ENCODE measurements around the gene FRK.
"Not testable (repeated sequence)": the region's sequence is repeated elsewhere in the genome, so short reads cannot be mapped to it uniquely, and the experiment has no call there.

Gene FRK

DNA sequence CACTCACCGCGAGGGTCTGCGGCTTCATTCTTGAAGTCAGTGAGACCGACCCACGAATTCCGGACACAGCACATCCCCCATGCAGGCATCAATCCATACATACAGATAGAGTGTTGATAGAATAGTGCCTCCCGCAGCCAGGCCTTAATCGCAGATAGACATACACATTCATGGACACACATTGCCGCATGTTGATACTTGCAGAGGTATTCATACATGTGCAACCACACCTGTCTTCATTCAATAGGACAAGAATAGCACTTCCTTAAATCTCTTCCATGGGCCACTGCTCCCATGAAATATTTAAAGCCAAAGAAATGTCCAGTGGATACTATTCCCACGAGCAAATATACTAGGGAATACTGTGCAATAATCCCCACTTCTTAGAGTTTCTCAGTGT, 170.5 kb downstream of the FRK start:
- DNase-seq (ENCODE audit: low read depth in 2 of 2) = no peak

GRCh38 chr6:115888687-115889470, 171.8 kb downstream of the FRK start:
- DNase-seq (ENCODE audit: low read depth in 2 of 2) = not testable (repeated sequence)

DNA sequence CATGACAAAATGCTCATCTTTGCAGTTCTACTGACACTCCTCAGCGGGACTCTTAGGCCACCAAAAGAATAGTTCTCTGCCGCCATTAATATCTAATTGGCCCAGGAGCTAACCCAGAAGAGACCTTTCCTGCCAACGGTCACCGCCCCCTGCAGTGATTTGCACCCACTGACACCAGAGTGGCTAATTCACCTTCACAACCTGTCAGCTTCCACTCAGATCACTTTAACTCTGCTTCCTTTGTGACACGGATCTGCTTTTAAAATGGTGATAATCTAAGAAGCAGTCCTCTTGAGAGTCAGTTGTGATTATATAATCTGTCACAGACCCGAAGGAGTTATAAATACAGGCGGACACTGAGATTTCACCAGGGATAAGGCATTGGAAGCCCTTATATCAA, 172.8 kb downstream of the FRK start:
- DNase-seq (ENCODE audit: low read depth in 2 of 2) = no peak

DNA sequence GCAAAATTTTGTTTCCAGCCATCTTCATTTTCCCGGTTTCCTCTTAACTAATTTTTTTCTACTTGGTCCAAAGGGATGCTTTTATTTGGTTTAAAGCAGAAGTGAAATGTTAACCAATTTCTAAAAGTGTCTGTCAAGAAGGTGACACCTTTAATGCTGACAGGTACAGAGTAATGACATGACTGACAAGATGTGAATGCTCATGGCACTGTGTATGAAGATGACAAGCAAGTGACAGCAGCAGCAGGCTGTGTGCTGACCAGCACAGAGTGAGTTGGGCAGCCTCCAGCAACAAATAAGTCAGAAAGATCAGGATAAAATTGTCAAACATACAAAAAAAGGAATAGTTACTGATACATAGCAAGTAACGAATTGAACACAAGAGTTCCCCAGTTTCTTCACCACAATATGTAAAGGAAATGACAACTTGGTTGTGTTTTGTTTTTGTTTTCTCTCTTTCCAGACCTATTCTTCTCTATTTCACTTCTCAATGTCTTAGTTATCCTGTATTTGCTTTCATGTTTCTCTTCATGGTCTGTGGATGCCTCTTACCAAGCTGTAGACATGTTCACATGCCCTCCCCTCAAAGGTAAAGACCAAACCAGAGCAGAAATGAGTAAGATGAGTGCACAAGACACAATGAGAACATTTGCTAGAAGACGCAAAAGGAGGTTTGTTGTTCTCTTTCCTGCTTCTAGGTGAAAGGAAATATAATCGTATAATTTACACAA, 174.9 kb downstream of the FRK start:
- no peak for DNase-seq (ENCODE audit: low read depth in 2 of 2)

DNA sequence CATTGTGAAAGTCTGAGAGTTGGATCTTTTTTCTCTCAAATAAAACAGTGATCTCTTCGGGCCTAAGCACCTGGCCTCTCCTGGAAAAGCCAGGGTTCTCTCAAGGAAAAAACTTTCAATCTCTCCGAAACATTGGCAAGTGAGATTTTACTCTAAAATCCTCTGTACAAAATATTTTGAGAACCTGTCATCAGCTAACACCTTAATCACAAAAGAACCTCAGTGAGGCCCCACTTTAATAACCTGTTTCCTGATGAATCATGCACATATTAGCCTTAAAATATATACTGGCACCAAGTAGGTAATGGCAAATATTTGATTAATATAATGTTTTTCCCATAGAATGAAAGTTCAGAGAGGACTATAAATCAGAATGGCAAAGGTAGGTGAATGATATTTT, 177.9 kb downstream of the FRK start:
- no peak for DNase-seq (ENCODE audit: low read depth in 2 of 2)

- DNase-seq (ENCODE audit: low read depth in 2 of 2) = no peak
These were observed 178.5 kb downstream of the FRK start for GRCh38 chr6:115882174-115882573.
